GM12878 (cell line): ENCODE results near the gene EP400.

ENCODE experiments used
- POLR2A ChIP-seq: IDR thresholded peaks from 2 replicates; pipeline ENCODE4 v1.6.1; 2011; ENCODE audit warnings: low read depth, mild to moderate bottlenecking, low read length
- RAD21 ChIP-seq: IDR thresholded peaks from 2 replicates; pipeline ENCODE4 v1.6.1; 2011; ENCODE audit warnings: mild to moderate bottlenecking, low read depth, low read length, moderate library complexity; ENCODE audit not compliant: insufficient read depth
- TCF7 ChIP-seq: IDR thresholded peaks from 2 replicates; pipeline ENCODE4 v1.6.1; 2014; ENCODE audit warnings: antibody characterized with exemption, borderline replicate concordance
- YY1 ChIP-seq: IDR thresholded peaks from 2 replicates; pipeline ENCODE4 v1.6.1; 2011; ENCODE audit warnings: low read depth, mild to moderate bottlenecking, low read length
- TF ChIP-seq, protein P1 (sequence below): fragments of 450-650 bp; IDR thresholded peaks from 2 replicates; pipeline ENCODE4 v1.6.1; 2016; ENCODE audit warnings: mild to moderate bottlenecking, moderate library complexity, borderline replicate concordance

GRCh38 chr12:131942671-131943070, 7.1 kb upstream of the EP400 start:
- TF ChIP-seq, protein P1, sequence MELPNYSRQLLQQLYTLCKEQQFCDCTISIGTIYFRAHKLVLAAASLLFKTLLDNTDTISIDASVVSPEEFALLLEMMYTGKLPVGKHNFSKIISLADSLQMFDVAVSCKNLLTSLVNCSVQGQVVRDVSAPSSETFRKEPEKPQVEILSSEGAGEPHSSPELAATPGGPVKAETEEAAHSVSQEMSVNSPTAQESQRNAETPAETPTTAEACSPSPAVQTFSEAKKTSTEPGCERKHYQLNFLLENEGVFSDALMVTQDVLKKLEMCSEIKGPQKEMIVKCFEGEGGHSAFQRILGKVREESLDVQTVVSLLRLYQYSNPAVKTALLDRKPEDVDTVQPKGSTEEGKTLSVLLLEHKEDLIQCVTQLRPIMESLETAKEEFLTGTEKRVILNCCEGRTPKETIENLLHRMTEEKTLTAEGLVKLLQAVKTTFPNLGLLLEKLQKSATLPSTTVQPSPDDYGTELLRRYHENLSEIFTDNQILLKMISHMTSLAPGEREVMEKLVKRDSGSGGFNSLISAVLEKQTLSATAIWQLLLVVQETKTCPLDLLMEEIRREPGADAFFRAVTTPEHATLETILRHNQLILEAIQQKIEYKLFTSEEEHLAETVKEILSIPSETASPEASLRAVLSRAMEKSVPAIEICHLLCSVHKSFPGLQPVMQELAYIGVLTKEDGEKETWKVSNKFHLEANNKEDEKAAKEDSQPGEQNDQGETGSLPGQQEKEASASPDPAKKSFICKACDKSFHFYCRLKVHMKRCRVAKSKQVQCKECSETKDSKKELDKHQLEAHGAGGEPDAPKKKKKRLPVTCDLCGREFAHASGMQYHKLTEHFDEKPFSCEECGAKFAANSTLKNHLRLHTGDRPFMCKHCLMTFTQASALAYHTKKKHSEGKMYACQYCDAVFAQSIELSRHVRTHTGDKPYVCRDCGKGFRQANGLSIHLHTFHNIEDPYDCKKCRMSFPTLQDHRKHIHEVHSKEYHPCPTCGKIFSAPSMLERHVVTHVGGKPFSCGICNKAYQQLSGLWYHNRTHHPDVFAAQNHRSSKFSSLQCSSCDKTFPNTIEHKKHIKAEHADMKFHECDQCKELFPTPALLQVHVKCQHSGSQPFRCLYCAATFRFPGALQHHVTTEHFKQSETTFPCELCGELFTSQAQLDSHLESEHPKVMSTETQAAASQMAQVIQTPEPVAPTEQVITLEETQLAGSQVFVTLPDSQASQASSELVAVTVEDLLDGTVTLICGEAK, result no peak
- TF ChIP-seq YY1 (no peak), POLR2A (no peak), TCF7 (no peak), RAD21 (no peak)
